Coronary artery (tissue), 2 donors: ENCODE results near the gene NUTF2.

Source experiments
- DNase-seq: peaks from one replicate; pipeline ENCODE4 v3.0.0-alpha.2; 2017; ENCODE audit warnings: low spot score
- H3K27ac ChIP-seq, 2 donors: fragments of 200-600 bp; sonication (generic); one replicate each; pipeline ENCODE4 v1.5.1; 2016 to 2019
- H3K4me3 ChIP-seq: fragments of 200-600 bp; sonication (generic); 2 replicates; pipeline ENCODE4 v1.5.1; 2016; ENCODE audit warnings: mild to moderate bottlenecking, moderate library complexity
- TF ChIP-seq, protein P1 (sequence below): fragments of 200-600 bp; sonication (generic); IDR thresholded peaks from one replicate; pipeline ENCODE4 v1.5.1; 2019; ENCODE audit warnings: antibody characterized with exemption

Gene NUTF2

DNA sequence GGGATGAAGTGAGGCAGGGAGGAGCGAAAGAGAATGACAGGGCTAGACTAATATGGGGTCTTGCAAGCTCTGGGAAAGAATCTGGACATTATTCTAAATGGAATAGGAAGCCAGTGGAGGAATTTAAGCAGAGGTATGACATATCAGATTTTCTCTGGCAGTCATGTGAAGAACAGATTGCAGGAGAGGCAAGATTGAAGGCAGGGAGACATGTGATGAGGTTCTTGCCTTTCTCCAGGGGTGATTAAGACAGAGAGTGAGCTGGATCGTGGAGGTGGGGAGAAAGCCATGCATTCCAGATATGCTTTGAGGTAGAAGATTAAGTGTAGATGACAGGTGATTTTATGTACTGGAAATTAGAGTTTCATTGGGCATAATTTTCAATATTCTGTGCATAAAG lies 8.9 kb upstream of the NUTF2 start:
- Histone ChIP-seq H3K27ac (no peak overlapping the region), H3K4me3 (no peak overlapping the region)
- DNase-seq, result no peak
- TF ChIP-seq, protein P1, sequence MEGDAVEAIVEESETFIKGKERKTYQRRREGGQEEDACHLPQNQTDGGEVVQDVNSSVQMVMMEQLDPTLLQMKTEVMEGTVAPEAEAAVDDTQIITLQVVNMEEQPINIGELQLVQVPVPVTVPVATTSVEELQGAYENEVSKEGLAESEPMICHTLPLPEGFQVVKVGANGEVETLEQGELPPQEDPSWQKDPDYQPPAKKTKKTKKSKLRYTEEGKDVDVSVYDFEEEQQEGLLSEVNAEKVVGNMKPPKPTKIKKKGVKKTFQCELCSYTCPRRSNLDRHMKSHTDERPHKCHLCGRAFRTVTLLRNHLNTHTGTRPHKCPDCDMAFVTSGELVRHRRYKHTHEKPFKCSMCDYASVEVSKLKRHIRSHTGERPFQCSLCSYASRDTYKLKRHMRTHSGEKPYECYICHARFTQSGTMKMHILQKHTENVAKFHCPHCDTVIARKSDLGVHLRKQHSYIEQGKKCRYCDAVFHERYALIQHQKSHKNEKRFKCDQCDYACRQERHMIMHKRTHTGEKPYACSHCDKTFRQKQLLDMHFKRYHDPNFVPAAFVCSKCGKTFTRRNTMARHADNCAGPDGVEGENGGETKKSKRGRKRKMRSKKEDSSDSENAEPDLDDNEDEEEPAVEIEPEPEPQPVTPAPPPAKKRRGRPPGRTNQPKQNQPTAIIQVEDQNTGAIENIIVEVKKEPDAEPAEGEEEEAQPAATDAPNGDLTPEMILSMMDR, result no peak

DNA sequence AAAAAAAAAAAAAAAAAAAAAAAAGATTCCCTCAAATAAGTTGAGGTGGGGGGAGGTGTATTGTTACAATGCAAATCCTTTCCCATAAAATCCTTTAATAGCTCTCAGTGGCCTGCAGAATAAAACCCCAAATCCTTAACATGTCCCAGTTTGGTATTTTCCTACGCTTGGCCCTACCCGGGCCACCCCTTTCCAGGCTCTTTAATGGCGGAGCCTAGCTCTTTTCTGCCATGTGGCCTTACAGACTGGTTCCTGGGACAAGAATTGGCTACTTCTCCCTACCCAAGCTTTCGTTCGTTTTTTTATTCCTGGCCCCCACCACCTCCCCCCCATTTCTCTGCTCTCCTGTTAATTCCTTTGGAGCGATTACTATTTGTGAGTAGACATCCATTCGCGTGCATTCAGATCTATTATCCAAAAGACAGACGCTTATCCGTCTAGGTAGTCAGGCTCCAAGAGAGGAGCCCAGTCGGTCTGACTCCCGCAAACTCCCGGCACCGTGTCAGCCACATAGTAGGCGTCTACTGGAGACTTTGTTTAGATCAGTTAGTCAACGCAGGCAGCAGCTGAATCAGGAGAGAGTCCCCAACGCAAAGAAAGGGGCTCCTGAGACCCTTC lies 5.4 kb upstream of the NUTF2 start:
- no peak for DNase-seq
- peak overlapping the region; percentile 96 to 98 for H3K27ac ChIP-seq
- TF ChIP-seq, protein P1, result no peak
- H3K4me3 ChIP-seq, result peak overlapping the region; percentile 82

DNA sequence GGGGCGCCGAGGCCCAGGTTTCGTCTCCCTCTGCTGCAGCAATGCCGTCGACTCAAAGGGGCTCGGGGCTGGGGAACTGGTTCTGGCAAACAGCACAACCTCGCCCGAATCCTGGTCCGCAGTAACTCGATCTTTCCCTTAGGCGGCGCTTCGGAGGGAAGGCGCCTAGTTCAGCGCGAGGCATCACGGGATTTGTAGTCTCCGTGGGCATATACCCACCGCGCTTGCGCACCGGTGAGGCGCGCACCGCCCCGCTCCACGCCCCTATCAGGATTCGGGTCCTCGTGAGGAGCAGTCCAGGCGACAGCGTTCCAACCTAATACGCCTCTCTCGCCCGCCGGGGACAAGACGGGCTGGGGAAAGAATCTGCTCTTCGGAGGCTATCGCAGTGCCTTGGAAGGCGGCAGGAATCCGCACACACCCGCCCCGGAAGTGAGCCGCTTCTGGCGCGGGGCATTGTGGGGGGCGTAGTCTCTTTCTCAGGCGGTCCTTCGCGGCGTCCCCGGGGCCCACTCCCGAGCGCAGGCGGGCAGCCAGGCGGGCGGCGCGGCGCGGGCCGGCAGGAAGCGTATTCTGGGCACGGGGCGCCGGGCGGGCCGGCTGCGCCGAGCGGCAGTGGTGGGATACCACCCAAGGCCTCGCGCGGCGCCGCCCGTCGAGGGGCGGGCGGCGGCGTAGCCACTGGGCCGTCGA lies 4.8 kb upstream of the NUTF2 start, which contains the start of gene THAP11:
Gene THAP11 (plus strand): TSS at position 505 of the 693 bp plus-strand sequence. CDS start 235 bp downstream, outside the sequence.
- peak within 1 kb of the TSS; percentile 96 to 98 for H3K27ac ChIP-seq
- DNase-seq, result peak; percentile 96
- H3K4me3 ChIP-seq, result peak within 1 kb of the TSS; percentile 82
- TF ChIP-seq, protein P1, result peak; percentile 92

DNA sequence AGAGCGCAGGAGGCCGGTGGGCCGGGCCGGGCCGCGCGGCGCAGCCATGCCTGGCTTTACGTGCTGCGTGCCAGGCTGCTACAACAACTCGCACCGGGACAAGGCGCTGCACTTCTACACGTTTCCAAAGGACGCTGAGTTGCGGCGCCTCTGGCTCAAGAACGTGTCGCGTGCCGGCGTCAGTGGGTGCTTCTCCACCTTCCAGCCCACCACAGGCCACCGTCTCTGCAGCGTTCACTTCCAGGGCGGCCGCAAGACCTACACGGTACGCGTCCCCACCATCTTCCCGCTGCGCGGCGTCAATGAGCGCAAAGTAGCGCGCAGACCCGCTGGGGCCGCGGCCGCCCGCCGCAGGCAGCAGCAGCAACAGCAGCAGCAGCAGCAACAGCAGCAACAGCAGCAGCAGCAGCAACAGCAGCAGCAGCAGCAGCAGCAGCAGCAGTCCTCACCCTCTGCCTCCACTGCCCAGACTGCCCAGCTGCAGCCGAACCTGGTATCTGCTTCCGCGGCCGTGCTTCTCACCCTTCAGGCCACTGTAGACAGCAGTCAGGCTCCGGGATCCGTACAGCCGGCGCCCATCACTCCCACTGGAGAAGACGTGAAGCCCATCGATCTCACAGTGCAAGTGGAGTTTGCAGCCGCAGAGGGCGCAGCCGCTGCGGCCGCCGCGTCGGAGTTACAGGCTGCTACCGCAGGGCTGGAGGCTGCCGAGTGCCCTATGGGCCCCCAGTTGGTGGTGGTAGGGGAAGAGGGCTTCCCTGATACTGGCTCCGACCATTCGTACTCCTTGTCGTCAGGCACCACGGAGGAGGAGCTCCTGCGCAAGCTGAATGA lies 4.0 kb upstream of the NUTF2 start:
- Histone ChIP-seq H3K27ac (peak overlapping the region; percentile 96 to 98), H3K4me3 (peak overlapping the region; percentile 82)
- no peak for DNase-seq
- TF ChIP-seq, protein P1, result no peak

DNA sequence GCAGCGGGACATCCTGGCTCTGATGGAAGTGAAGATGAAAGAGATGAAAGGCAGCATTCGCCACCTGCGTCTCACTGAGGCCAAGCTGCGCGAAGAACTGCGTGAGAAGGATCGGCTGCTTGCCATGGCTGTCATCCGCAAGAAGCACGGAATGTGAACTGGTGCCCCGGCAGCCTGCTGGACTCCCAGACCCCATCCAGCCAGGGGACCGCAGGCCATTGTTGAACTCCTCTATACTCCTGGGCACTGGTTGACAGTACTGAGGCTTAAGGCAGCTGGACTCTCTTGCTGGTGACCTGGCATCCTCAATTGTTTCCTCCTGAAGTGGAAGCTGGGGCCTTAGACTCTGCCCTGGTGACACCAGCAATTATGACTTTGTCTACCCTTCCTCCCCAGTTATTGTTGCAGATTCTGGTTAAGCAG lies 3.4 kb upstream of the NUTF2 start:
- no peak for DNase-seq
- TF ChIP-seq, protein P1, result no peak
- H3K27ac ChIP-seq, result peak overlapping the region; percentile 96 to 98

DNA sequence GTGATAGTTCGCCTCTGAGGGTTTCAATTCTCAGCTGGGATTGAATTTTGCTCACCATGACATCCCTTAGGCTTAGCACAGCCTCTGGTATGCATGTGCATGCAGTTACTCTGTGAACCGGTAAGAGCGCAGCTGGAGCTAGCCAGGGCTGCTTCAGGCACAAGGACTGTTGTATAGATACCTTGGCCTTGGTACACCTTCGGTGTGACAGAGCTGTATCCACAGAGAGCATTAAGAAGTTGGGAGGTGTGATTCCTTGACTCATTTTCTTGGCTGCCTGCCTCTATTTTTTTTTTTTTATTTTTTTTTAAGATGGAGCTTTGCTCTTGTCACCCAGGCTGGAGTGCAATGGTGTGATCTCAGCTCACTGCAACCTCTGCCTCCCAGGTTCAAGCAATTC lies 2.2 kb upstream of the NUTF2 start:
- Histone ChIP-seq H3K4me3 (peak overlapping the region; percentile 82), H3K27ac (peak overlapping the region; percentile 96 to 98)
- no peak for DNase-seq
- TF ChIP-seq, protein P1, result no peak

More for the DNA sequence above, 3.4 kb upstream of the NUTF2 start:
- peak overlapping the region; percentile 82 for H3K4me3 ChIP-seq
